NCI-H2081 (cell line): ENCODE results near the gene PIAS1.
"Not testable (repeated sequence)": the region's sequence is repeated elsewhere in the genome, so short reads cannot be mapped to it uniquely, and the experiment has no call there.

Source experiments
- DNase-seq, 2 experiments: peaks; one replicate each; lab custom pipeline; 2025; lab: John Stamatoyannopoulos, UW

PIAS1 gene

DNA sequence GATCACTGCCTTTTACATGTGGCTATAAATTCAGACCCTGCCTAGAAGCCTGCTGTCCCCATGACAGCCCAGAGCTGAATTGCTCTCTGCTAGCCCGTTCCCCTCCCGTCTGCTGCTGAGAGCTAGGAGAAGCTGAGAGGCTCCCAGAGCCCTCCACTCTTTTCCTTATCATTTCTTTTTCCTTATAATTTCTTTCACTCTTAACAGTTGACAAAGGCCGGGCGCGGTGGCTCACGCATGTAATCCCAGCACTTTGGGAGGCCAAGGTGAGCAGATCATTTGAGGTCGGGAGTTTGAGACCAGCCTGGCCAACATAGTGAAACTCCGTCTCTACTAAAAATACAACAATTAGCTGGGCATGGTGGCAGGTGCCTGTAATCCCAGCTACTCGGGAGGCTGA is 180.4 kb downstream of the PIAS1 start:
- DNase-seq, result not testable (repeated sequence)

DNA sequence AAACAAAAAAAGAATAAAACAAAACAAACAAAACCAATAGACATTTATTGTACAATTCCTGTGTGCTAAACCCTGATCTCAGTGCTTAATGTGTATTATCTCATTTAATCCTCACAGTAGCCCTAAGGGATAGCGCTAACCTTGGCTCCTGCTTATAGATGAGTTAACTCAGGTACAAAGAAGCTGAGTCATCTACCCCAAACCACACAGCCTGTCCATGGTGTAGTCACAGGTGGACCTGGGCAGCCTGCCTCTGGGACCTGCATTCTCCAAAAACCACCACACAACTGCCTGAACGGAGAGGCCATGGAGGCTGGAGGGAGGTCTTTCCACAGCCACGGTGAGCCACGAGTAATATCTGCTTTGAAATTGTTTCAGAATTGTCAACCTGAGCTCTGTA is 180.9 kb downstream of the PIAS1 start:
- no peak for DNase-seq

DNA sequence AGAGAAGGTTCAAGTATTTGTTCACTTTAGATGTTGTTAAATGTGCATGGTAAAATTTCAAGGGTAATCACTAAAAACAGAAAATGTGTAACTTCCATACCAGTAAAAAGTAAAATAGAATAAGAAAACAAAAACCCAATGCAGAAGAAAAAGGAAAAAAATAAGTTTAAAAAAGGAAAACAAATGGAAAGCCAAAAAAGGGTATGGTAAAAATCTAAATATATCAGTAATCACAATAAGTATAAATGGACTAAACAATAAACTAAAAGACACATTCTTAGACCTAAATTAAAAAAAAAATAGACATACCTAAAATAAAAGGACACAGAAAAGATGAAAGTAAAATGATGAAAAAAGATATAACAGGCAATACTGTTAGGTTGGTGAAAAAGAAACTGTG is 184.9 kb downstream of the PIAS1 start:
- DNase-seq, result no peak

DNA sequence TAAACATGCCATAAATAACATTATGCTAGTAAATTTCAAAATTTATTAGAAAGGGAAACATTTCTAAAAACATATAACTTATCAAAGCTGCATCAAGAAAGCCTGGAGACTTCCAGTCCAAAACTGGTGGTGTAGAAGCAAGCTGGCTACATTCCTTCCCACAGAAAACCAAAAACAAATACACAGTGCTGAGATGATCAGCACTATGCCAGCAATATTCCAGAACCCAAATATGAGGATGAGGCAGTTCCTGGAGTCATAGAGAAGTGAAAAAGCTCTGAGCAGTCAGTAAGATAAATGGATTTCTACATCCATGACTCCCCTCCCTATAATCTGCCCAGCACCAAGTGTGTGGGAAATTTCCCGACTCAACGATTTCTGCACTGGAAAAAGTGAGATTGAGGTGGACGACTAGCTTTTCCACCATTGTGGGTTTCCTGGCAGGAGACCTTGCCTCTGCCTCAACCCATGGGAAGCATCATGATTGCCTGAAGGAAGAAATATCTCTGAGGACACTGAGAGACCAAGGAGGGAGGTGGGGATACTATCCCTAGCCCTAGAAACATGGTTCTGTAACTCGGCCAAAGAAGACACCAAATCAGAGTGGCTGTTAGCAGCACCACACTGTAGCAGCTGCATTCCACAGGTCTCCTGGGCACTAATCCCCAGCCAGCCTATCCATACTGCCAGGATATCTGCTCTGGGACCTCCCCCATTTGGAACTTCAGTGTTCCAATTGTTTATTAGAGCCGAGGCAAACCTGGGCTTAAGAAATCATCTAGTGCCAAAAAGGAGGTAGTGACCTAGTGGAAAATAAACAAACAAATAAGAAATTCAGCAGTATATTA is 187.2 kb downstream of the PIAS1 start:
- no peak for DNase-seq
